GM12801 (cell line): ENCODE data around the gene HS1BP3.

Experiments
- TF ChIP-seq, protein P1 (sequence below): IDR thresholded peaks from one replicate; pipeline ENCODE4 v1.5.1; 2011; ENCODE audit warnings: control low read depth; ENCODE audit not compliant: insufficient read length; ENCODE audit errors: extremely low read depth

Gene HS1BP3

DNA sequence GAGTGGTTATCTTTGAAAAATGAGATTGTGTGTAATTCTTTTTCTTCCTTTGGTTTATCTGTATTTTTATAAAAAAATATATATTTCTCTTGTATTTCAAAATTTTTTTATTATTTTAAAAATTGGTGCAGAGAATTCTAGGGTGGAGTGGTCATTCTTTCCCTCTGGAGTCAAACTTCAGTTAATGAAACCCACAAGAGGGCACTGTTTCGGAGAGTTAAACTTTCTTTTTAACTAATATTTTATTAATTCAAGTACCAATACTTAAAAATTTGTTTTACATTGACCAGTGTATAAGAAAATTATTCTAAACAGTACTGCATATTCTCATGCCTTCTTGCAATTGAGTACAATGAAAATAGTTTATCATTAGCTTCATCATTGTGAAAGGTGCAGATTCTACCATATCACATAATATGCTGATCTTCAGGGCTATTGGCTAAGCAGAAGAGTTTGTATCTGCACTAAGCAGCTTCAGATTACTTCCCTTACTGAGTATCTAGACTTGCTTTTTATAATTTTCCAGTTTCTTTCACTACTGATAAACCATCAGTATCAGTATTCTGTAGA is 50.1 kb downstream of the HS1BP3 start:
- TF ChIP-seq, protein P1, sequence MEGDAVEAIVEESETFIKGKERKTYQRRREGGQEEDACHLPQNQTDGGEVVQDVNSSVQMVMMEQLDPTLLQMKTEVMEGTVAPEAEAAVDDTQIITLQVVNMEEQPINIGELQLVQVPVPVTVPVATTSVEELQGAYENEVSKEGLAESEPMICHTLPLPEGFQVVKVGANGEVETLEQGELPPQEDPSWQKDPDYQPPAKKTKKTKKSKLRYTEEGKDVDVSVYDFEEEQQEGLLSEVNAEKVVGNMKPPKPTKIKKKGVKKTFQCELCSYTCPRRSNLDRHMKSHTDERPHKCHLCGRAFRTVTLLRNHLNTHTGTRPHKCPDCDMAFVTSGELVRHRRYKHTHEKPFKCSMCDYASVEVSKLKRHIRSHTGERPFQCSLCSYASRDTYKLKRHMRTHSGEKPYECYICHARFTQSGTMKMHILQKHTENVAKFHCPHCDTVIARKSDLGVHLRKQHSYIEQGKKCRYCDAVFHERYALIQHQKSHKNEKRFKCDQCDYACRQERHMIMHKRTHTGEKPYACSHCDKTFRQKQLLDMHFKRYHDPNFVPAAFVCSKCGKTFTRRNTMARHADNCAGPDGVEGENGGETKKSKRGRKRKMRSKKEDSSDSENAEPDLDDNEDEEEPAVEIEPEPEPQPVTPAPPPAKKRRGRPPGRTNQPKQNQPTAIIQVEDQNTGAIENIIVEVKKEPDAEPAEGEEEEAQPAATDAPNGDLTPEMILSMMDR: no peak

DNA sequence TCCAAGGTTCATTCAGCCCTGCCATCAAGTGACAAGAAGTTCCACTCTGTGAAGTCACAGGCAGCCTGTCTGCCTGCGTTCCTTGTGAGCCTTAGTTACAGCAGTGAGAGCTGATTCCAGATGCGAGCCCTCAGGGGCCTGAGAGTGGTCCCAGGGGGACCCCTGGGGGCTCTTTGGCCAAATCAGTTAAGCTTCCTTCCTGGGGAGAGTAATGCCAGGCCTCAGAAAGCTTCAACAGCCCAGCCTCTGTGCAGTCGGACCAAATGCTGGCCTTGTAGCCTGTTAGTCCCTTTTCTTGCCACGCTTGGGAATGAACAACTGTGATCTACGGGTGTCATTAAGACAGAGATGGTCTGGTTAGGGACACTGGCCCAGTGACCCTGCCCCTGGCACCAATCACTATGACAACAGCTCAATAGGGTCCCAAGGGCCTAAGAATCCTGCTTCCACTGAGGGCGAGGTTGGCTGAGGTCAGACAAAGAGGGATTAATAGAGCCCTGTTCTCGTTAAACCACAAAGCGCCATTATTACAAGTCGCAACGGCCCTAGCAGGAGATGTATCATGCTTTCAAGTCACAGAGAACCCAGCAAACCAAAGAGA is 50.9 kb downstream of the HS1BP3 start:
- TF ChIP-seq, protein P1: no peak

DNA sequence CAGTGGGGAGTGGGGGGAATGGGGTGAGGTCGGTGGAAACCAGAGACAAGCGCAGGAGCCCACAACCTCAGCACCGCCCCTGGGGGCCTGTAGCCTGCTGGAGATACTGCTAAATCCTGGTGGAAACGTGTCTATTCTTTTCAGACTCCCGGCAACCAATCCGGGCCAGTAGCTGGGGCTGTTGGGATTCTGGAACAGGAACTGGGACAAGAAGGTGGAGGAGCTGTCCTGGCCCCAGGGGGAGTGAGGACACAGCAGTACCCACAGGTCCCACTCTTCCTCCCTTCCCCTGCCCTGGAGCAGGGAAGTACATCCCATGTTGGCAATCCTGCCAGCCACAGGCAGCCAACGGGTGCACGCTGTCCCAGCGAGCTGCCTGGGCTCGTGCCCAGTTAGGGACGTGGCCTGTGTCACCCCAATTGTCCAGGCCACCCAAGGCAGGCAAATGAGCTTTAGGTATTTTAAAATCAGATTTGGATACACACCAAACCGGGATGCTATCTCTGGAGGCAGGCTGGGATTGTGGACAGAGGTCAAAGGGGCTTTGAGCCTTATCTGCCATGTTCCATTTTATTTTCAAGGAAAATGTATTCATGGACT is 51.8 kb downstream of the HS1BP3 start:
- TF ChIP-seq, protein P1: no peak

DNA sequence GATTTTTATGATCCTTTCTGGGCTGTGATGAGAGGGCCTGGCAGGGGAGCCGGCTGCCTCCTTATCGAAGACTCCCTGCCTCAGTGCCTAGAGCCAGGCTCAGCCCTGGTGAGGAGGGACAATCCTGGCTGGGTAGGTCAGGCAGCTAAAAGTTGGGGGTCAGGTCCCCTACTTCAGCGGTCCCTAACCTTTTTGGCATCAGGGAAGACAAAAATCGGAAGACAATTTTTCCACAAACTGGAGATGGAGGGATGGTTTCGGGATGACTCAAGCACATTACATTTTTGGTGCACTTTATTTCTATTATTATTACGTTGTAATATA is 53.1 kb downstream of the HS1BP3 start:
- TF ChIP-seq, protein P1: no peak

DNA sequence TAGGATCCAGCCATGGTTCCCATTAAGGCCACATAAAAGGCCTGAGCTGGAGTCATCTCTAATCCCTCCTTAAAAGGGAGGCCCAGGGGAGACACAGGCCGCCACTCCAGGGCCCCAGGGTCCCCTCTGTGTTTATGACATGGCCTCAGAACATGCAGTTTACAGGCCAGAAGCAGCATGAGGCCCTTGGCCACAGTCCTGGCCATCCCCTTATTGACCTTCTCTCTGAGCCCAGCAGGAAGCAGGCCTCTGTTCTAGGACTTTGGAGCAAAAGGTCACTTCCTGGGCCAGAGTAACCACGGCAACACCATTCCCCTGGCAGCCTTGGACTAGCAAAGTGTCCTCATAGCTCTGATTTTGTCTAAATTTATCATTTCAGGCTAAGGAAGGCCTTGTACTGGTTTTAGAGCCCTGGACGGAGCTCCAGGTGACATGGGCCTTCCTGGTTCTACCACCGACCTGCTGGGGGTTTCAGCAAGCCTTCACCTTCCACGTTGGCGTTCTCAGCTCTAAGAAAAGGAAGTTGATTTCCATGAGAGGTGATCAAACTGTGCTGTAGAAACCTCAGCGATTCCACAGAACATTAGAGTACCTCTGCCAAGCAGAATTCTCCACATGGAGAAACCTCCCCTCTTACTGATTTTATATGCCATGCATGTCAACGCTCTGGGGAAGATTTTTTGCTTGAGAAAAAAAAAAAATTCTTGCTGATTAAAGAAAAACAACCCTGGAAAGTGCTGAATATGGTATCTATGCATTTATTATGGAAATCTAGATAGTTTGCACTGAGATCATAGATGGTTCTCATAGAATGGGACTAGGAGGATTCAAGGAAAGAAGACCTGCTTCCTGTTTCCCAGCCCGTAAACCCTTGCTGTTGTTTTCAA is 53.7 kb downstream of the HS1BP3 start:
- TF ChIP-seq, protein P1: no peak

DNA sequence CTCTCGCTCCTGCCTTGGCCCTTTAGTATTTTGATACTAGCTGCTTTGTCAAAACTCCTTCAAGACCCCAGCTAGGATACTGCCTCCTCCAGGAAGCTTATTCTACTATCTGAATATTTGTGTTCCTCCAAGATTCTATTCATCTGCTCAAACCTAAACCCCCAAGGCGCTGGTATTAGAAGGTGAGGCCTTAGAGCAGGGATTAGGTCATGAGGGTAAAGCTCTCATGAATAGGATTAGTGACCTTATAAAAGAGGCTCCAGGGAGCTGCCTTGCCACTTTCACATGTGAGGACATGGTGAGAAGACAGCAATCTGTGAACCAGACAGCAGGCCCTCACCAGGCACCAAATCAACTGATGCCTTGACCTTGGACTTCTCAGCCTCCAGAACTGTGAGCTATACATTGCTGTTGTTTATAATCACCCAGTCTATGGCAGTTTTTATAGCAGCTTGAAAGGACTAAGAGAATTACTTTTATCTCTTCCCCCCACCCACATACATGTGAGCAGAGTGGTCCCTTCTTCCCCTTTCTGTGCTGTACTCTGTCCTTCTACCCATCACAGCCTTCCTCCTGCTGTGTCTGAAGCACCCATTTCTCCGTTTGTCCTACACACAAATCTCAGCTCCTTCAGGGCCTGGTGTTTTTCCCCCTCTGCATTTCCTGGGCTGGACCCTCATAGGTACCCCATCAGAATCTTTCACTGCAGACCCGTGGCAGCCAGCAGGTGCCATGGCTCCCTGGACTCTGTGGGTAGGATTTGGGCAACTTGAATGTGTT is 54.5 kb downstream of the HS1BP3 start:
- TF ChIP-seq, protein P1: no peak
